HepG2 (cell line): Measurements from ENCODE around the gene SLC44A4. TPM values are rescaled to one million over a fixed set of nuclear protein-coding genes. Genes with fewer than 3 reads are reported as not detected.

Source experiments
- BRD4 ChIP-seq: sonication (generic); formaldehyde crosslinking; IDR thresholded peaks from 2 replicates; pipeline ENCODE4 v1.4.0; 2020; ENCODE audit warnings: missing genetic modification reagents
- CEBPG ChIP-seq: IDR thresholded peaks from 2 replicates; pipeline ENCODE4 v1.6.1; 2016
- HDAC6 ChIP-seq: fragments of 200-600 bp; sonication (generic); IDR thresholded peaks from 2 replicates; pipeline ENCODE4 v1.7.0; 2017; ENCODE audit warnings: mild to moderate bottlenecking, antibody characterized with exemption, low read length, low read depth
- HIVEP1 ChIP-seq: sonication (generic); formaldehyde crosslinking; IDR thresholded peaks from 2 replicates; pipeline ENCODE4 v1.4.0; 2020; ENCODE audit warnings: mild to moderate bottlenecking, missing genetic modification reagents
- HMGXB3 ChIP-seq: sonication (generic); formaldehyde crosslinking; IDR thresholded peaks from 2 replicates; pipeline ENCODE4 v1.4.0; 2020; ENCODE audit warnings: missing genetic modification reagents, borderline replicate concordance
- IRF2 ChIP-seq: IDR thresholded peaks from 2 replicates; pipeline ENCODE4 v1.6.1; 2018; ENCODE audit warnings: missing genetic modification reagents, missing compliant biosample characterization
- JUN ChIP-seq: sonication (generic); formaldehyde crosslinking; IDR thresholded peaks from 2 replicates; pipeline ENCODE4 v1.4.0; 2020; ENCODE audit warnings: mild to moderate bottlenecking, missing genetic modification reagents
- NFE2L2 ChIP-seq: fragments of 150-350 bp; IDR thresholded peaks from 2 replicates; pipeline ENCODE4 v1.6.1; 2014; ENCODE audit warnings: low read length
- NR3C1 ChIP-seq: sonication (generic); formaldehyde crosslinking; IDR thresholded peaks from 2 replicates; pipeline ENCODE4 v1.4.0; 2020; ENCODE audit warnings: missing genetic modification reagents
- NRL ChIP-seq: sonication (generic); formaldehyde crosslinking; IDR thresholded peaks from 2 replicates; pipeline ENCODE4 v1.5.0; 2020; ENCODE audit warnings: missing genetic modification reagents, mild to moderate bottlenecking, moderate library complexity, borderline replicate concordance
- PLSCR1 ChIP-seq: sonication (generic); formaldehyde crosslinking; IDR thresholded peaks from 2 replicates; pipeline ENCODE4 v1.5.0; 2020; ENCODE audit warnings: missing genetic modification reagents, mild to moderate bottlenecking, borderline replicate concordance
- SNAPC5 ChIP-seq: sonication (generic); formaldehyde crosslinking; IDR thresholded peaks from 2 replicates; pipeline ENCODE4 v1.8.1; 2023; ENCODE audit warnings: mild to moderate bottlenecking, missing genetic modification reagents, borderline replicate concordance
- ZNF205 ChIP-seq: IDR thresholded peaks from 2 replicates; pipeline ENCODE4 v1.6.1; 2018; ENCODE audit warnings: missing biosample characterization, missing genetic modification reagents
- ZNF543 ChIP-seq: sonication (generic); formaldehyde crosslinking; IDR thresholded peaks from 2 replicates; pipeline ENCODE4 v1.4.0; 2020; ENCODE audit warnings: mild to moderate bottlenecking, missing genetic modification reagents
- ZNF605 ChIP-seq: sonication (generic); formaldehyde crosslinking; IDR thresholded peaks from 2 replicates; pipeline ENCODE4 v1.8.0; 2022; ENCODE audit warnings: mild to moderate bottlenecking, missing genetic modification reagents
- ZNF615 ChIP-seq: sonication (generic); formaldehyde crosslinking; IDR thresholded peaks from 2 replicates; pipeline ENCODE4 v1.5.0; 2020; ENCODE audit warnings: mild to moderate bottlenecking, missing genetic modification reagents, borderline replicate concordance
- ZNF780A ChIP-seq: sonication (generic); formaldehyde crosslinking; IDR thresholded peaks from 2 replicates; pipeline ENCODE4 v1.8.0; 2022; ENCODE audit warnings: mild to moderate bottlenecking, missing genetic modification reagents, moderate library complexity
- polyA plus RNA-seq, 8 experiments: library from polyadenylated mRNA; depleted of rRNA in 3 of 8; stranded (reverse) in 7 of 8; unstranded in 1 of 8; fragments of >200 nt; fragmentation: Illumina TruSeq in 4 of 8; extraction: Trizol in 4 of 8; gene quantifications; 2 replicates each; pipeline versions ENCODE4 v1.2.1 to v1.2.3, GENCODE V29; 2011 to 2016; ENCODE audit warnings: low read depth in 4 of 8, missing spikeins in 1 of 8, mixed read lengths in 1 of 8; ENCODE audit not compliant: insufficient read depth in 1 of 8
- total RNA-seq, 5 experiments: library from RNA; depleted of rRNA; stranded (reverse); fragments of >200 nt; fragmentation: Illumina TruSeq; extraction: Trizol; gene quantifications; 2 replicates each; pipeline ENCODE4 v1.2.3, GENCODE V29; 2016; ENCODE audit warnings: low read depth in 1 of 5
- TF ChIP-seq, protein P1 (sequence below): sonication (generic); formaldehyde crosslinking; conservative IDR thresholded peaks from 2 replicates; pipeline ENCODE4 v1.8.1; 2023; ENCODE audit warnings: missing genetic modification reagents
- TF ChIP-seq, protein P2 (sequence below): sonication (generic); formaldehyde crosslinking; IDR thresholded peaks from 2 replicates; pipeline ENCODE4 v1.4.0; 2020; ENCODE audit warnings: mild to moderate bottlenecking, missing genetic modification reagents
- TF ChIP-seq, protein P3 (sequence below), 2 experiments: sonication (generic) in 1 of 2; formaldehyde crosslinking in 1 of 2; IDR thresholded peaks; 2 replicates each; pipeline versions ENCODE4 v1.4.0 to v1.6.1; 2018 to 2020; ENCODE audit warnings: missing genetic modification reagents in 2 of 2, borderline replicate concordance in 1 of 2, low read depth in 1 of 2, mild to moderate bottlenecking in 1 of 2, missing biosample characterization in 1 of 2

The SLC44A4 gene
- total and polyA plus RNA-seq, 2 of the 13 experiments (the other 11 are each of a cell fraction or from before 2014, with no cell fraction given): 3.5 to 5.9 TPM

DNA sequence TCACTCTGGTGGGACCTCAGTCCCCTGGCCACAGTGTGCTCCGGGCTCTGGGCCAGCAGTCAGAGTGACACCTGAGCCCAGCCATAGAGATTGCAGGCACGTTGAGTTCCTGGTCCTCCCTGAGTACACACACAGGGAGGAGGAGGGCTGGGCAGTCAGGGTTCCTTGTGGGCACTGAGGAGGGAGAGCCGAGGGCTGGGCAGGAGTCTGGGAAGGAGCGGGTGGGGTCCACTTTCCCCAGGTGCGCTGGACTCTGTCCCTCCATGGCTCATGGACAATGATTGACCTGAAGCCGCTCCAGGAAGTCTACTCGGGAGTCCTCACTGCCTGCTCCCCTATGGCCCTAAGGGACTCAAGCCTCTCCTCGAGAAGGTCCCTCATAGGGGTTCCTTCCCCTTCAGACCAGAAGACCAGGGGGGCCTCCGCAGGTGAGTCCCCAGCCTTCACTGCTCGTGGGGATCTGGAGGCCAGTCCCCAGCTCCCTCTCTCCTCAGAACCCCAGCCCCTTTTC is 1.1 kb downstream of the SLC44A4 start (continued):
- TF ChIP-seq HMGXB3 (CRISPR knock-in tag) (peak; percentile 27; the same call in 1 of the 2 replicates), NRL (CRISPR knock-in tag) (no peak), SNAPC5 (CRISPR knock-in tag) (no peak), CEBPG (CRISPR knock-in tag) (0 out of 2 replicates have a peak, but pooled peaks have one; percentile 65), HDAC6 (no peak), HIVEP1 (CRISPR knock-in tag) (0 out of 2 replicates have a peak, but pooled peaks have one; percentile 5), ZNF780A (no peak), PLSCR1 (CRISPR knock-in tag) (no peak), IRF2 (CRISPR knock-in tag) (peak; percentile 19; the same call in 1 of the 2 replicates), NR3C1 (CRISPR knock-in tag) (no peak), ZNF205 (CRISPR knock-in tag) (0 out of 2 replicates have a peak, but pooled peaks have one; percentile 39), JUN (CRISPR knock-in tag) (0 out of 2 replicates have a peak, but pooled peaks have one; percentile 43), ZNF605 (CRISPR knock-in tag) (no peak), BRD4 (no peak), NFE2L2 (no peak), ZNF615 (CRISPR knock-in tag) (no peak), ZNF543 (CRISPR knock-in tag) (peak; percentile 84; the same call in 1 of the 2 replicates)
- TF ChIP-seq, protein P1, sequence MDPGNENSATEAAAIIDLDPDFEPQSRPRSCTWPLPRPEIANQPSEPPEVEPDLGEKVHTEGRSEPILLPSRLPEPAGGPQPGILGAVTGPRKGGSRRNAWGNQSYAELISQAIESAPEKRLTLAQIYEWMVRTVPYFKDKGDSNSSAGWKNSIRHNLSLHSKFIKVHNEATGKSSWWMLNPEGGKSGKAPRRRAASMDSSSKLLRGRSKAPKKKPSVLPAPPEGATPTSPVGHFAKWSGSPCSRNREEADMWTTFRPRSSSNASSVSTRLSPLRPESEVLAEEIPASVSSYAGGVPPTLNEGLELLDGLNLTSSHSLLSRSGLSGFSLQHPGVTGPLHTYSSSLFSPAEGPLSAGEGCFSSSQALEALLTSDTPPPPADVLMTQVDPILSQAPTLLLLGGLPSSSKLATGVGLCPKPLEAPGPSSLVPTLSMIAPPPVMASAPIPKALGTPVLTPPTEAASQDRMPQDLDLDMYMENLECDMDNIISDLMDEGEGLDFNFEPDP: no peak
- TF ChIP-seq, protein P2, sequence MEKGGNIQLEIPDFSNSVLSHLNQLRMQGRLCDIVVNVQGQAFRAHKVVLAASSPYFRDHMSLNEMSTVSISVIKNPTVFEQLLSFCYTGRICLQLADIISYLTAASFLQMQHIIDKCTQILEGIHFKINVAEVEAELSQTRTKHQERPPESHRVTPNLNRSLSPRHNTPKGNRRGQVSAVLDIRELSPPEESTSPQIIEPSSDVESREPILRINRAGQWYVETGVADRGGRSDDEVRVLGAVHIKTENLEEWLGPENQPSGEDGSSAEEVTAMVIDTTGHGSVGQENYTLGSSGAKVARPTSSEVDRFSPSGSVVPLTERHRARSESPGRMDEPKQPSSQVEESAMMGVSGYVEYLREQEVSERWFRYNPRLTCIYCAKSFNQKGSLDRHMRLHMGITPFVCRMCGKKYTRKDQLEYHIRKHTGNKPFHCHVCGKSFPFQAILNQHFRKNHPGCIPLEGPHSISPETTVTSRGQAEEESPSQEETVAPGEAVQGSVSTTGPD: no peak
- TF ChIP-seq, protein P3, sequence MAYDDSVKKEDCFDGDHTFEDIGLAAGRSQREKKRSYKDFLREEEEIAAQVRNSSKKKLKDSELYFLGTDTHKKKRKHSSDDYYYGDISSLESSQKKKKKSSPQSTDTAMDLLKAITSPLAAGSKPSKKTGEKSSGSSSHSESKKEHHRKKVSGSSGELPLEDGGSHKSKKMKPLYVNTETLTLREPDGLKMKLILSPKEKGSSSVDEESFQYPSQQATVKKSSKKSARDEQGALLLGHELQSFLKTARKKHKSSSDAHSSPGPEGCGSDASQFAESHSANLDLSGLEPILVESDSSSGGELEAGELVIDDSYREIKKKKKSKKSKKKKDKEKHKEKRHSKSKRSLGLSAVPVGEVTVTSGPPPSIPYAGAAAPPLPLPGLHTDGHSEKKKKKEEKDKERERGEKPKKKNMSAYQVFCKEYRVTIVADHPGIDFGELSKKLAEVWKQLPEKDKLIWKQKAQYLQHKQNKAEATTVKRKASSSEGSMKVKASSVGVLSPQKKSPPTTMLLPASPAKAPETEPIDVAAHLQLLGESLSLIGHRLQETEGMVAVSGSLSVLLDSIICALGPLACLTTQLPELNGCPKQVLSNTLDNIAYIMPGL (CRISPR knock-in tag; IDR thresholded peaks at IDR 0.05; ENCODE audit: borderline replicate concordance in 1 of 2, low read depth in 1 of 2): peak; percentile 45 to 65; a peak in 2 of 4 replicates
